HT-29 (cell line): ENCODE measurements around the gene C12orf75. TPM values are rescaled to one million over a fixed set of nuclear protein-coding genes. Genes with fewer than 3 reads are reported as not detected.
"Not testable (repeated sequence)": the region's sequence is repeated elsewhere in the genome, so short reads cannot be mapped to it uniquely, and the experiment has no call there.

Source experiments
- DNase-seq: peaks from one replicate; pipeline ENCODE4 v3.0.0-alpha.2; 2015; ENCODE audit warnings: low spot score
- total RNA-seq: library from RNA; depleted of rRNA; stranded (reverse); fragments of >200 nt; shearing (Covaris generic); gene quantifications from 2 replicates; pipeline ENCODE4 v1.2.3, GENCODE V29; 2014

The C12orf75 gene
- total RNA-seq, 1 experiment from 2014 or later = 81.9 TPM

DNA sequence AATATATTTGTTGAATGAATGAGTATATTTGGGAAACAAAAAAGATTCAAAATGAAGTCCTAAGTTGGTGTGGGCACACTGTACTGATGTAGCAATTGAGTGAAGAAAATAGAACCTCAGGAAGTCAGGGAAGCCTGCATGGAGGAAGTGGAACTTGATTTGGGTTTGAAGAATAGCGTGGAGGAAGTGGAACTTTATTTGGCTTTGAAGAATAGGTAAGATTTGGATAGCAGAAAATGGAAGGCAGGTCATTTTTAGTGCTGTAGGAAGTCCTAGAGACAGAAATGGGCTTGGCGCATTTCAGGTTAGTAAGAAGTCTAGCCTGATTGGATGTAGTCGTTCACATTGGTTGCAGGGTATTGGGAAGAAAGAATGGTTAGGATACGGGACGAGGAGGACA lies 5.4 kb downstream of the C12orf75 start:
- no peak for DNase-seq

DNA sequence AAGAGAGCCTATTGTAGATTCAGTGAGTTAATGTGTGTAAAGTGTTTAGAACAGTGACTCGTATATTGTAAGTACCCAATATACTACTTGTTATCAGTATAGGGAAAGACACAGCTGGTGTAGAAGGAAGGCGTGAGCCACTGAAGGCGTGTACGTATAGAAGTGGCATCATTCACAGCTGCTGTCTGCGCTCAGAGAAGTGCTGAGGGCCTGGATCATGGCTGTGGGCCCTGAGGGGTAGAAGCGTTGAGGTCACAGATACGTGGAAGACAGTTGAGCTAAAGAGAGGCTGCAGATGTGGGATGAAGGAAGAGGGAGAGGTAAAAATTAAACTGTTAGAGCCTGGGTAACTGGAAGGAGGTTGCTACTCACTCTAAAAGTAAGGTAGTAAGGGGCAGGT lies 5.9 kb downstream of the C12orf75 start:
- no peak for DNase-seq

DNA sequence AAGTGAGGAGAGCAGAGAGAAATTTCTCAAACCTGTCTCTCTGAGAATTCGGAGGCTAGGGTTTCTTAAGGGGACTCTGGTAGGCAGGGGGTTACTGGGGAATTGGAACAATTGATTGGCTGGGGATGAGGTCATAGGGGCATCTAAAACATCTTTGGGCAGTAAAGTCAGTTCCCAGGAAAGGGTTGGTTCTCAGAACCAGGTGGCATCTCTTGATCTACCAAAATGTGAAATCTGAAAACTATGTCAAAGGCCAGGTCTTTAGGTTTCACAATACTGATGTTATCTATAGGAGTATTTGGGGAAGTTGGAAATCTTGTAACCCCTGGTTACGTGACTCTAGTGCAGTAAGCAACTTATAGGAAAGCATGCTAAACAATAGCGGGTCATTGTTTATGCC lies 6.9 kb downstream of the C12orf75 start:
- no peak for DNase-seq

DNA sequence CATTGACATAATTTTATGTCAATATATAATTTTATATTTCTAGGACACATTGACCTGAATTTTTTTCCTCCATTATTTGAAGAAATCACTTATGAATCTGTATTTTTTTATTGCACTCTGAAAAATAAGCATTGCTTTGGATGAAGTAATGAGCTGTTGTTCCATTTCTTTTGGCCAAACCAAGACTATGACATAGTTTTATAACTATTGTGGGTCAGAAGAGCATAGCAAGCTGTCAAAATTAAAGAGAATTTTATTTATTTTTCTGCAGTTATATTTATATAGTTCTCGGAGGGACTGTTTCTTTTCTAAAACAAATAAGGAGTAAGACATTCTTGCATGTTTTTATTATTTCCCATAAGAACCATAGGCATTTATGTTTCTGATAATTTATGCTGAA lies 8.5 kb downstream of the C12orf75 start:
- no peak for DNase-seq

DNA sequence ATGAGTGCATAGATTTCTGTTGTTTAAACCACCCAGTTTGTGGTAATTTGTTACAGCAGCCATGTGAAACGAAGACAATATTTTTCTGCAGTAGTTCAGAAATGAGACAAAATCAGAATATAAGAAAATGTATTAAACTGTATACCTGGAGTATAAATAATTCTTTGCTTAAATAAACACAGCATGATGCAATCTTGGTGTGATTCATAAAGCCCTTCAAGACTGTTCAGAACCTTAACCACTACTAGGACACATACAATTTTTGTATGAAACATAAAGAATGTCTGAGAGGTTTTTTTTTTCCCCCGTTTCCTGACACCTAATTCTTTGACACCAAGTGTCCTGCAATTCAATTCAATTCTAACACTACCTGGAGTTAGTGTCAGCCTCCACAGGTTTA lies 10.5 kb downstream of the C12orf75 start:
- DNase-seq = no peak

DNA sequence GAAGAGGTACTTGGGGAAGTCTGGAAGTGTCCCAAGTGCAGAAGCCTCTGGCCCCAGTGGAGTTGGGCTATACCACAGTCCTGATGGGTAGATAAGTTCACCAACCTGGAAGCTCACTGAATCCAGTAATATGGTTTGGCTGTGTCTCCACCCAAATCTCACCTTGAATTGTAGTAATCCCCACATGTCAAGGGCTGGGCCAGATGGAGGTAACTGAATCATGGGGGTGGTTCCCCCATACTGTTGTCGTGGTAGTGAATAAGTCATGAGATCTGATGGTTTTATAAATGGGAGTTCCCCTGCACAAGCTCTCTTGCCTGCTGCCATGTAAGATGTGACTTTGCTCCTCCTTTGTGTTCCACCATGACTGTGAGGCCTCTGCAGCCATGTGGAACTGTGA lies 11.1 kb downstream of the C12orf75 start:
- DNase-seq = not testable (repeated sequence)

DNA sequence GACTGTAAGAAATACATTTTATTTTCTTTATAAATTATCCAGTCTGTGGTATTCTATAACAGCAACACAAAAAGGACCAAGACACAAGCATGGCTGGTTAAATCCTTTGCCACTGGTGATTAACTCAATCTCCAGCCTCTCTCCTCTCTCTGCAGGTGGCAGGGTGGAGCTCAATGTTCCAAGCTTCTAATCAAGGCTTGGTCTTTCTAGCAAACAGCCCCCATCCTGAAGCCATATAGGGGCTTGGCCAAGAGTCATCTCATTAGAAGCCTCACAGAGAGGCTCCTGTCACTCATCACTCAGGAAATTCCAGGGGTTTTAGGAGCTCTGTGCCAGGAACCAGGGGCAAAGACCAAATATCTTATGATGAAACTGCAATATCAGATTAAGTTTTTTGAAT lies 12.0 kb downstream of the C12orf75 start:
- no peak for DNase-seq

DNA sequence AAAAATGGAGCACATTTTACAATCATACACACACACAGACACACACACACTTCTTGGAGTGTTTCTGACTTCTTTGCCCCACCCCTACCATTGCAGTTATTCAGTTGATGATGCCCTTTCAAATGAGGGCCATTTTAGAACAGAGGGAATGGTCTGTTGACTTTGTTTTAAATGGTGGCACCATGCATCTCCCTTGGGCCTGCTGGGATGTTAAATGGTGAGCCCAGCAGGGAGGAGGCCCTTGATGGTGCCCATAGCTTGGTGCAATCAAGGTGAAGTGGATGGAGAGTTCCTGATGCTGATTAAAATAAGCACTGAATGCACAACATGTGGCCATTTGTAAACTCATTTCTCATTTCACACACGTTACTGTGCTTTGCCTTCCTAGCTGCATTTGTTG lies 13.3 kb downstream of the C12orf75 start:
- DNase-seq = no peak

DNA sequence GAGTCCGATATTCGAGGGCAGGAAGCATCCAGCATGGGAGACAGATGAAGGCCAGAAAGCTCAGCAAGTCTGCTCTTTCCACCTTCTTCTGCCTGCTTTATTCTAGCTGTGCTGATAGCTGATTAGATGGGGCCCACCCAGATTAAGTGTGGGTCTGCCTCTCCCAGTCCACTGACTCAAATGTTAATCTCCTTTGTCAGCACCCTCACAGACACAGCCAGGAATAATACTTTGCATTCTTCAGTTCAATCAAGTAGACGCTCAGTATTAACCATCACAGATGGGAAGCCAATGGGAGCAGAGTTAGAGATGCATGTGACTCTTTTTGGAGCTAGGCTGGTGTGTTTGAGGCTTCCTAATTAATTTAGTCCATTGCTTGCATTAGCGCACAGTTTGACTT lies 17.0 kb downstream of the C12orf75 start:
- no peak for DNase-seq

DNA sequence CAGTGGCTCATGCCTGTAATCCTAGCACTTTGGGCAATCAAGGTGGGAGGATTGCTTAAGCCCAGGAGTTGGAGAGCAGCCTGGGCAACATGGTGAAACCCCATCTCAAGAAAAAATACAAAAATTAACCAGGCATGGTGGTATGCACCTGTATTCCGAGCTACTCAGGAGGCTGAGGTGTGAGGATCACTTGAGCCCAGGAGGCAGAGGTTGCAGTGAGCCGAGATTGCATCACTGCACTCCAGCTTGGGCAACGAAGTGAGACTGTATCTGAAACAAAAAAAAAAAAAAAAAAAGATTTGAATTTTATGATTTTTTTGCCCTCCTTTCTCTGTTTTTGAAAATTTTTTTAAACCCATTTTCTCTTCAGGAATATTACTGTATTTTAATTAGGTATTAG lies 17.7 kb downstream of the C12orf75 start:
- no peak for DNase-seq

DNA sequence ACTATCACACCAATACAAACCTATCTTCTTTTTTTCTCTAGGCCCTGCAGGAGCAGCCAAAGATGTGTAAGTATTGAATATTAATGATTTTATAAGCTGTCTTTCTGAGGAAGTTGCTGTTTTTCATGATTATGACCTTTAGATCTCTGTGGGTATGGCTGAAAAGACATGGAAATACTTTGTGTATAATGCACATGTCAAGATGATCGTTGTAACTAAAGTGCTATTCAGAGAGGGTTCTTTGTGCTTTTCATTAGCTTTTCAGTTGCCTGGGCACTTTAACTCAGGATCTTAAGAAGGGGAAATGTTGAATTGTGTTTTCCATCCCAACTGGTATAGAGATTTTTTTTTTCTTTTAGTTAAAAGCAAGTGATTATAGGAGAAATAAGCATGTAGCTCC lies 18.1 kb downstream of the C12orf75 start:
- DNase-seq = no peak

DNA sequence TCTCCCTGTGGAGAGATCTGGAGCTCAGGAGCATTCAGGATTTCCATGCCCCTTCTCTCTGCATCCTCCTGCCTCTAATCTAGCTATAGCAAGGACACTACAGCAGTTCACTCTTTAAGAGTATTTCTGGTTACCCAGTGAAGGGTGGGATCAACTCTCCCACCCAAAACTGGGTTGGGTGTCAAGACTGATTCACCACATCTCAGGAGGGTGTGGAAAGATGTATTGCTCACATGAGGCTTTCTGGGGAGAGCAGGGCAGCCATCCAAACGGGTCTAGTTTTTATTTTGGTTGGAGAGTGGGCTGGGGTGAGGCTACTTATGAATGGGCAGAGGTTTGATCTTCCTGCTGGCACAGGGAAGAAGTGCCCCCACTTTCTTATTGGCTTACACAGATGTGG lies 18.6 kb downstream of the C12orf75 start:
- no peak for DNase-seq

DNA sequence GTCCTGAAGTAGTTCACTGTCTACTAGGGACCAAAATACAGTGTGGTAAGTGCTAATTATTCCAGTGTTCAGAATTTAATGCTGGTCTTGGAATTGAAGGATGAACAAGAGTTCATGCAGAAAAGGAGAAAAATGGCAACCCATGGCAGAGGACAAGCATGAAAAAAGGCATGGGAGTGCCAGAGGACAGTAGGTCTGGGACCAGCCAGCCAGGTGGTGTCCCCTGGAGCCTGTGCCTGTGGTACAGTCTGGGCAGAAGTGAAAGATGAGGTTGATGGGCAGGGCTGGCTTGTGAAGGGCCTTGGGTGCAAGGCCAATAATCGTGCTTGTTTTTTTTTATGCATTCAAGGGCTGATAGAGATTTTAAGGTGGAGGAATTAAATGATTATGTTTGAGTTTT lies 21.0 kb downstream of the C12orf75 start:
- no peak for DNase-seq

DNA sequence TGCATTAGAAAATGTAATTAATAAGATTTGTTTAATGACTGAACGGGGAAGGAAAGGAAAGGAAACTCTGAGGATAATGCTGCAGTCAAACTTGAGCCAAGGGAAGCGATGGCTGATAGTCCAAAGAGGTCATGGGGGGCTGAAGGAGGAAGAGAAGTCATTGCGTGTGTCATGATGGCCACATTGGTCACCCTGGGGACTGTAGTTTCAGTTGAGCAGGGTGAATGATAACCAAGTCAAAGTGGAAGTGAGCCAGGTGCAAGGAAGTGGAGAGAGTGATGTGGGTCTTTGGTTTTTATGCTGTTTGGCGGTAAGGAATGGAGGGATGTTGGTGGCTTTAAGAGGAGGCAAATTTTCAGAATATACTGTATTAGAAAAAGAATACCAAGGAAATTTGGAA lies 21.6 kb downstream of the C12orf75 start:
- DNase-seq = no peak

DNA sequence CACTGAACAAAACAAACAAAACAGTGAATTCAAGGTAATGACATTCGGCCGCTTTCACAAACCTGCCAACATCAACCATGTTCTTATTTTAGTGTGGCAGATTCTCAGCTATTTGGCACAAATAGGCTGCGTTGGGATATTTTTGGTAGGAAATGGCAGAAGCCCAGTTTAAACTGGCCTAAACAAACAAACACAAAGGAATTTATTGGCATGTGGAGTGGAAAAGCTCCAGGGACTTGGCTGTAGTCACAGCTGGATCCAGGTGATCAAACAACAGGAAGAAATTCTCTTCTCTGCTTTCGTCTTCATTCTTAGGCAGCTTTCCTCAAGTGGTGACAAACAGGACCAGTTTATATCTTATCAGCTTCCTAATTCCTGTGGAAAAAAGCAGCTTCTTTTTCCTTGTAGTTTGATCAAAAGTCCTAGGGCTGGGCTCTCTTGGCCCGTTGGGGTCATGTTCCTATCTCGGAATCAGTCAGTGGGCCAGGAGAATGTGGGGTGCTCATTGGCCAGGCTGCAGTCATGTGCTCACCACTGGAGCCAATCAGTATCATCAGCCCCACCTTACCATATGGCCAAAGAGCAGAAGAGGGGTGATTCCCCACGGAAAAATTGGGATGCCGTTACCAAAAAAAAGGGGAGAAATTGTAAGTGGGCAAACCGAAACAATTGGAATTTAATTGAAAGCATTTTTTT lies 22.6 kb downstream of the C12orf75 start:
- peak; percentile 16 for DNase-seq

DNA sequence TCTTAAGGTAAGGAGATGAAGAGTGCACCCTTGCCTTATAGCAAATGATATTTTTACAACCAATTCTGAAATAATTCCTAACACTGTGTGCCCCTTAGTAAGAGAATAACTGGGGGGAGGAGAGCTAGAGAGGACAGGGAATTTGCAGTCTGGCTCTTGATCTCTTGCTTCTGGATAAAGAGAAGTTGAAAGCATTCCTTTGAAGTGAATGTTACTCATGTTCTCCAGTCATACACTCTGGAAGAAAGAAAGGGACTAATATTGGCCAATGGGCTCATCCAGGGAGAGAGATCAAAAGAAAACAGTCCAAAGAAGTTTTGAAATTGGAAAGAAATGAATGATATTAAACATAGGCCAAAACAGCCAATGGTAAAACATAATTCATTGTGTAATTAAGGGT lies 25.3 kb downstream of the C12orf75 start:
- DNase-seq = no peak

DNA sequence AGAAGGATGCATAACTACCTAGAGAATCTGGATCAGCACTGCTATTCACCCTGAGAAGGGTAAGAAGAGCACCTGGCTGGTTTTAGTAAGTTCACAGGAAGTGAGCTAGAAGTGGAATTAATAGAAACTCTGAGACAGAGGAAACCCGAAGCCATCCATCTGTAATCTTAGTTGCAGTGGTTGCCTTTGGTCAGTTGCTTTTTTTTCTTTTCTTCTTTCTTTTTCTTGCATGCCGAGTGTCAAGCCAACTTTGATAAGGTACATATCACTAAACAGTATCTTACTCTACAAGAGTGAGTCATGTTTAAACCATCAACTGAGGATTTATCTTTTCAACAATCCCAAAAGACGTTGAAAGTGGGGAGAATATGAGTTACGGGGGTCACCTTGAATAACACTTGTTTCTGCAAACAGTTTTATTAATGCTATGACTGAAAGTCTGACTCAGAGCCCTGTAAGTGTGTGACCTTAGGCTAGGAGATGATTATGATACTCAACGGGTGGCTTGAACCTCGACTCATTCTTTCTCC lies 26.7 kb downstream of the C12orf75 start:
- no peak for DNase-seq

DNA sequence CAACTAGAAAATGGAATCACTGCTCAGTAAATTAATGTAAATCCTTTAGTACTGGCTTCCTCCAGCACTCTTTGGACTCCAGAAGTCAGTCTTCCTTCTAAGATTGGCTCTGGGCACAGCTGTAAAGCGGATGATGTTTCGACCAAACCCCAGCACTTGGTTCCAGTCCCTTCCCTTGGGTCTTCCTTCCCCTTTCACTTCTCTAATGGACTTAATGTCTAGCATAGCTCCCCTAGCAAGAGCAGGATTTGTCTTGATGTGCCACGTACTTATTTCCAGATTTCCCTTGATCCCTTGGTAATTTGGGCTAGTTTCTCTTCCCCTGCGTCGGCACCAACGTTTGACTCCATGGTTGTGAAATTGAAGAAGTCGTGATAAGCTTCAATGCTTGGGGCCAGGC lies 28.3 kb downstream of the C12orf75 start:
- no peak for DNase-seq

DNA sequence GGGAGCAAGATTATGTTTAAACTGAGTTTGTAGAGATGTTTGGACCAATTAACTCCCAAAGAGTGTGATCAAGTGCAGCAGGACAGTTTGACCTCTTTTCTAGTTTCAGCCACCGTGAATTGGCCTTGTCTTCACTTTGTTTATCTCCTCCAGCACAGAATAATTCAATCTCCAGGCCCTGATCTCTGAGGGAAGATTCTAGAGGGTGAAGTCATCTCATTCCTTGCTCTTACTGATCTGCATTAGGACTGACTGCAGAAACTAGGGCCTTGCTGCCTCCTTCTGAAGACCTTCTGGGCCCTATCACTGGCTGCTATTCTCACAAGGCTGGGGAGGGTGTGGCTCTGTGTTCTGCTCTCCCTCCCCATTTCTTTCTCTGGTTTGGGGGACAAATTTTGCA lies 29.4 kb downstream of the C12orf75 start:
- no peak for DNase-seq

DNA sequence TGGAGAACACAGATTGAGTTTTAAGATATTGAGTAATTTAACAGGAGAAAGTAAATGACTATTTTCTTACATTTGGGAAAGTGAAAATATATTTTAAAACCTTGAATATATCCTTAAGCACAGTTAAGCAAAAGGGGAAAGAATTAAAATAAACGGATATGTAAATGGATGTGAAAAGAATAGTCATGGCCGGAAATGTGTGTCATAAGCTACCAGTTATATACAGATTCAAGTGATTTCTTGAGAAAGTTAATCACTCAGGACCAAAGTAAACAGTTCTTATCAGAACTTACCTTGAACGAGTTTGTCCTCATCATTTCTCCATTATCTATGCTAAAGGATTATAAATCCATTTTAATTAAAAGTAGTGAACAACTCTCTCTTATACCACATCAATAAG lies 33.4 kb downstream of the C12orf75 start:
- DNase-seq = no peak

DNA sequence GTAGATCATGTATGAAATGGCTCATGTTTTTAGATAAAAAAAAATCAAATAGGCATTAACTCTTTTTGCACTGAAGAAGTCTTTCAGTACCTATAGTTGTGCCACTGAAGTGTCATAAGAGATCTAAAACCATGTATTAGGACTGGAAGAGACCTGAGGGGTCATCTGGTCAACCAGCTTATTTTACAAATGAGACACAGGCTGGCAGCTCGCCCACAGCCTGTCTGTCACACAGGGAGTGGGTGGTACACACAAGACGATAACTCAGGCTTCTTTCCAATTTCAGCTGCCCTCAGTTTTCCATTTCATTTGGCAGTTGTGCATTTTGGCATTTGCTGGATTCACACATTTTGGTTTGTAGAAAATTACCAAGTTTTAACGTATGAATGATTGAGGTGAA lies 34.7 kb downstream of the C12orf75 start:
- DNase-seq = no peak

DNA sequence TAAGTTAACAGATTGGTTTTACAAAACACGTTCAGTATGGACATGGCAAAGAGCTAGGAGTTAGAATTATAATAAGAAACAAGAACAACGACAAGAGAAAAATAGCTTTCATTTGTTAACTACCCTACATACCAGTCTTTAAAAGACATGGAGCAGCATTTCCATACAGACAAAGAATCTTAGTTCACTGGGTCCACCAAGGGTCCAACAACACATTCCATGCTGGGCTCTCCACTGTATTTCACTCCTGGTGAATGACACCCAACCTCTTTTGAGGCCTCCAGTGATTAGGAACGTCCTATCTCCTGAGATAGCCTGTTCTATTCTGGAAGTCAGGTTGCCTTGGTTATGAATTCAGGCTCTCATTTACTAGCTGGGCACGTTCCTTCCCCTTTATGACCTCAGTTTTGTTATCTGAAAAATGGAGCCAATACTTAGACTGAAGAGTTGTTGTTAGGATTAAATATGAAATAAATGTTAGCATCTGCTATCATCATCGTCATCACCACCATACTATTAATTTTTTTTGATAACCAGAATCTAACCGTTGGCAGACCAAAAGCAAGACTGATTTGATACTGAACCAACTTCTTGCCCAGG lies 37.7 kb downstream of the C12orf75 start:
- no peak for DNase-seq

DNA sequence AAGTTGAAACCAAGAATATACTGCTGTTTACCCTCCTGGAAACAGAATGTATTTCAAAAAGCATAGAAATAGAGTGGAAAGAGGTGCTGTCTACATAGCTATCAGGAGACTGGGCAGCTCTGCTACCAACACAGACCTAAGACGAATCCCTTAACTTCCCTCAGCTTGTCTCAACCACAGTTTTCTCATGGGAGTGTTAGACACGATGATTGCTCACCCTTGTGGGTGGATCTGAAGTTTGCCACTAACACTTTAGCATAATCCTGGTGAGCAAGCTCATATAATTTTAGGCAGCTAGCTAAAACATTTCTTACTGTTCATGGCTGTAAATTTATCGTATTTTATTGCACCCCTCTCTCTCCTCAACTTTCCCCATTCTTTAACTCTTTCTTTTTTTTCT lies 38.5 kb downstream of the C12orf75 start:
- DNase-seq = peak; percentile 38

DNA sequence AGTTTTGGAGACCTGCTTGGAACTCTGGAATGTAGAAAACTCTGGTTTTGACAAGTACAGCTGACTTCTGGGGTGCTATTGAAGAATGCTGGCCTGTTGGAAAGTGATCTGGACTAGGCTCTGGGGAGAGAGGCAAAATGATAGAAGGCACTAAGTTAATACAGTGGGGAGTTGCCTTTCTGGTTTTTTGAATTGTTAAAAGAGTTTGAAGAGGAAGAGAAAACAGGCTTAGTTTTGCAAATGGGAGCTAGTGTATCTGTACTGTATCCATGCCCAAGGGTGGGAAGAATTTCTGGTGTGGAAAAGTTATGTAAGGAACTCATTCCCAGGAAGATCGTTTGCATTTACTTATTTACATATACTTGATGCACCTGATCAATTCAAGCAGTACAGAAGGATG lies 43.8 kb downstream of the C12orf75 start:
- DNase-seq = no peak
